Measurements from ENCODE around the gene OSR1. TPM values are rescaled to one million over a fixed set of nuclear protein-coding genes. Genes with fewer than 3 reads are reported as not detected.

The OSR1 gene
- polyA plus RNA-seq, 1 experiment: 6.7 TPM

DNA sequence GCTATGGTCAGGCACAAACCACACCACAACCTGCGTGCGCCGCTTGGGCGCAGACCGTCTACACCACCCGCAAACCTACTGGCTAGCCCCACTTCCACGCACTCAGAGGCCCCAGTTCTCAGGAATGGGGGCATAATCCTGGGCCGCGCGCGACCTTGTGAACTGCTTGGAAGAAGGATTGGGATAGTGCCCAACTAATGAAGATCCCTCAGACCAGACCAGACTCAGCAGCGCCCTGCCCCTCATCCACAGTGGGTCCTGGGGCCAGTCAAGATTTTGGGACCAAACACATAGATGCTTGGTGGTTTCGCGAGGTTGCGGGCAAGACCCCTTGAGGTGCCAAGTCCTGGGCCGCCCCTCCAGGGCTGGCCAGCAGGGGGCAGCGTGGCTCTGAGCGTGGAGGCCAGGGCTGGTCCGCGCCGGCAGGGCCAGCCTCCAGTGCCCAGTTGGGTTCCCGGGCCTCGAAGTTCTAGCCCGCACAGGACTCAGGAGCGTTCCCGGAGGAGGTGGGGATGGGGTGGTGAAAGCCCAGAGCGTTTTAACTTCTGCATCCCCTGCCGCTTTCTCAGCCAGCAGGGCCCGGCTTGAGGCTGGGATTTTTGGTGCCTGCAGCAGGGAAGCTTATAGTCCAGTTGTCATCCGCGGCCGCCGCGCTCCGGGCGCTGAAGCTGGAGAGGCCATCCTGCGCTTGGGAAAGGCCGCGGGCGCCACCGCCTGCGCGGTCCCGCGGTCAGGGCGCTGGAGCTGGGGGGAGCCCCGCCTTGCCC, 8.3 kb downstream of the OSR1 start:
- Histone ChIP-seq H3K27me3 (ENCODE audit: control insufficient read depth, insufficient read depth, low read length) (no peaks in the 10 kb centered on the region), H3K4me3 (ENCODE audit: low read depth, low read length) (no peak overlapping the region), H3K36me3 (ENCODE audit: control insufficient read depth, insufficient read depth, low read length) (peaks cover 11% of the 10 kb centered on the region)
- POLR2A ChIA-PET: no interaction called here
- TF ChIP-seq, protein P1, sequence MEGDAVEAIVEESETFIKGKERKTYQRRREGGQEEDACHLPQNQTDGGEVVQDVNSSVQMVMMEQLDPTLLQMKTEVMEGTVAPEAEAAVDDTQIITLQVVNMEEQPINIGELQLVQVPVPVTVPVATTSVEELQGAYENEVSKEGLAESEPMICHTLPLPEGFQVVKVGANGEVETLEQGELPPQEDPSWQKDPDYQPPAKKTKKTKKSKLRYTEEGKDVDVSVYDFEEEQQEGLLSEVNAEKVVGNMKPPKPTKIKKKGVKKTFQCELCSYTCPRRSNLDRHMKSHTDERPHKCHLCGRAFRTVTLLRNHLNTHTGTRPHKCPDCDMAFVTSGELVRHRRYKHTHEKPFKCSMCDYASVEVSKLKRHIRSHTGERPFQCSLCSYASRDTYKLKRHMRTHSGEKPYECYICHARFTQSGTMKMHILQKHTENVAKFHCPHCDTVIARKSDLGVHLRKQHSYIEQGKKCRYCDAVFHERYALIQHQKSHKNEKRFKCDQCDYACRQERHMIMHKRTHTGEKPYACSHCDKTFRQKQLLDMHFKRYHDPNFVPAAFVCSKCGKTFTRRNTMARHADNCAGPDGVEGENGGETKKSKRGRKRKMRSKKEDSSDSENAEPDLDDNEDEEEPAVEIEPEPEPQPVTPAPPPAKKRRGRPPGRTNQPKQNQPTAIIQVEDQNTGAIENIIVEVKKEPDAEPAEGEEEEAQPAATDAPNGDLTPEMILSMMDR (IDR thresholded peaks at IDR 0.05; ENCODE audit: insufficient read depth, low read depth, low read length): peak; percentile 59
- CTCF ChIA-PET: interaction anchor here (1.3 kb wide), 1 partner anchor 494 kb away, joined by 4 read pairs; no protein-coding TSS in a partner anchor
- DNase-seq (ENCODE audit: low read depth): no peak

DNA sequence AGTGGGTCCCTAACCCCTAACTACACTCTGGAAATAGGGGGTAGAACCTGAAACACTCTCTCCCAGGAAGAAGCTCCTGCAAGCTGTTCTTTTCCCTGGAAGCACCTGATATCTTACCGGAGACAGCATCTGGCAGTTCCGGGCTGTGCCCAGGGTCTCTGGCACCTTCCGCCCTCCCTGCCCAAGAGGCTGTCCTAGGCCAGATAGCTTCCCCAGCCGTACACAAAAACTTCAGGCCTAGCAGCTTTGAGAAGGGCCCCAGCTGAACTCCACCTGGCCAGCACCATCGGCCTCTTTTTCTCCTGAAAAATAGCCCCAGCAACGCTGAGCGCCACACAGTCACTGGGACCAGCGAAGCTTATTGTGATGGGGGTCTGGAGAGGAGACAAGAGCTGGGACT, 9.7 kb downstream of the OSR1 start:
- no peak for DNase-seq (ENCODE audit: low read depth)
- POLR2A ChIA-PET: no interaction called here
- Histone ChIP-seq H3K27me3 (ENCODE audit: control insufficient read depth, insufficient read depth, low read length) (no peaks in the 10 kb centered on the region), H3K4me3 (ENCODE audit: low read depth, low read length) (peak overlapping the region; percentile 75; the same call in 1 of the 2 replicates), H3K36me3 (ENCODE audit: control insufficient read depth, insufficient read depth, low read length) (peaks cover 11% of the 10 kb centered on the region)
- CTCF ChIA-PET: interaction anchor here (1.2 to 1.3 kb wide), 2 partner anchors 10 to 493 kb away, joined by 4 read pairs; no protein-coding TSS in a partner anchor
- TF ChIP-seq, protein P1 (IDR thresholded peaks at IDR 0.05; ENCODE audit: insufficient read depth, low read depth, low read length): no peak

DNA sequence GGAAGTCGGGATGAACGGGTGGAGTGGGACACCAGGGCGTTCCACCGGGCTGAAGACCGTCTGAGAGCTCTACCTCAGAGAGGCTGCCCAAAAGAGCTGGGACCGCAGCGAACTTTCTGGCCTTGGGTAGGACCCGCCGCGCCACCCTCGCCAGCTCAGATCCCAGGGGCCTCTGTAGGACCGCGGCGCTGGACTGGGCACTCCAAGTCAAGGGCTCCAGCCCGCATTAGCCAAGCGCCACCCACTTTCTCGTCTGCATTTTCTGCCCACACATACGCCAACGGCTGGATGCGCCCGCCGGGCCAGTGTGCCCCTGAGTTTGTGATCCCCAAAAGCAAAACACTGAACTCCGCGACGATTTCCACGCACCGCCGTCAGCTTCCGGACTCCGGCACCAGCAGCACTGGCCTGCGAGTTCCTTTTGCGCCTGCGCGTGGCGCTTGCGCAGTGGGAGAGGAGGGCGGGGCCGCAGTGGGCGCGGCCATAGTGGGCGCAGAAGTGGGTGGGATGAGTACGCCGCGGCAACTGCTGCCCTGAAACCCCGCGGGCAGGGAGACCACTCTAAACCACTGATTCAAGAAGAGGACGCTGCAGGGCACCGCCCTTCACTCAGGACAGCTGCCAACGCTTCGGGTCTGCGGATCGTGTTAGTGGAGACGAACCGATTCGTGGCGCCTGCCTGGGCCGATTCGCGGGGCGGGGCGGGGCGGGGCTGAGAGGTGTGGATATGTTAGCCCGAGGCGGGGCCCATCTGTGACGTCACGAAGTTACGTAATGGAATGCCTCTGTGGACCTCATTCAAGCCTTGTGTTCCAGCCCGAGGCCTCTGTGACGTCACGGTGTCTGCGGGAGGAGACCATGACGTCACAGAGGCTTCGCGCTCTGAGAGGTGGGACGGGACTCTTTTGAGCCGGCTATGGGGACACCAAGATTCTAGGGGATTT, 10.5 kb downstream of the OSR1 start:
- TF ChIP-seq, protein P1 (IDR thresholded peaks at IDR 0.05; ENCODE audit: insufficient read depth, low read depth, low read length): no peak
- POLR2A ChIA-PET: interaction anchor here (0.7 kb wide), 2 partner anchors 15 to 1370 kb away, joined by 3 read pairs; no protein-coding TSS in a partner anchor
- peak; percentile 69 for DNase-seq (ENCODE audit: low read depth)
- Histone ChIP-seq H3K36me3 (ENCODE audit: control insufficient read depth, insufficient read depth, low read length) (peaks cover 8% of the 10 kb centered on the region), H3K27me3 (ENCODE audit: control insufficient read depth, insufficient read depth, low read length) (no peaks in the 10 kb centered on the region), H3K4me3 (ENCODE audit: low read depth, low read length) (peak overlapping the region; percentile 75)
- CTCF ChIA-PET: interaction anchor here (0.6 to 1.3 kb wide), 3 partner anchors 9 to 493 kb away, joined by 3 to 4 read pairs (median 3); no protein-coding TSS in a partner anchor

DNA sequence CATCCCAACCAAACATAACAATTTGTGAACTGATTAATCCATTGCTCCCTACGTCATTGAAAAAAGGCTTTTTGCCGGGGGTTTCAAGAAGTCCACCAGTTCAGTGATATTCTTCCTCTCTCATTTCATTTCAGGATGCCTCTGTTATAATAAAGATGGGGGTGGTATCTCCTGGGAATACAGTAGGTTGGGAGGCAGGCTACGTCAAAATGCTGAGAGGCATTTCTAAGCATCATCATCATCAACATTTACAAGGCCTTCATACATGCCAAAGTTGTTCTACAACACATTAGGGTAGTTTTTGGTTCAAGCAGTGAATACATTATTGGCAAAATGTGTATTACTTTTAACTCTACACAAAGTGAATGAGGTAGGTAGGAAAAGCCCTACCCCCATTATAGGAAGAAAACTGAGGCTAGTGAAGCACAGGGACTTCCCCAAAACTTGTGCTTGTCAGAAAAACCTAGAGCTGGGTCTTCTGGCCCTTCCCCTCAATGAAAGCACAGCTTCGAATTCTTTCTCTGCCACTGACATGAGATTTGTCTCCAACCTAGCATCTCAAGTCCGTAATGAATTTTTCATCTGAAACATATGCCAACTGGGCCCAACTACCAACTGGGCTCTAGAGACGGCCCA, 11.3 kb downstream of the OSR1 start:
- ChIA-PET POLR2A (interaction anchor here (0.7 kb wide), 2 partner anchors 14 to 1369 kb away, joined by 3 read pairs; no protein-coding TSS in a partner anchor), CTCF (interaction anchor here (0.6 to 1.3 kb wide), 2 partner anchors 10 to 492 kb away, joined by 3 read pairs; no protein-coding TSS in a partner anchor)
- TF ChIP-seq, protein P1 (IDR thresholded peaks at IDR 0.05; ENCODE audit: insufficient read depth, low read depth, low read length): no peak
- DNase-seq (ENCODE audit: low read depth): no peak
- Histone ChIP-seq H3K4me3 (ENCODE audit: low read depth, low read length) (peak overlapping the region; percentile 75), H3K27me3 (ENCODE audit: control insufficient read depth, insufficient read depth, low read length) (no peaks in the 10 kb centered on the region), H3K36me3 (ENCODE audit: control insufficient read depth, insufficient read depth, low read length) (peaks cover 6% of the 10 kb centered on the region)

All from BJ (cell line).